Kidney (tissue), 14 donors: ENCODE results near the gene TBC1D5. TPM values are rescaled to one million over a fixed set of nuclear protein-coding genes. Genes with fewer than 3 reads are reported as not detected.

ENCODE experiments used
- DNase-seq, 5 donors: peaks; one replicate each; pipeline ENCODE4 v3.0.0-alpha.2; 2013 to 2020
- FAIRE-seq: peaks from 2 replicates; lab custom pipeline; 2012; peaks lifted over from hg19 to GRCh38; lab: Jason Lieb, UNC
- H3K27ac ChIP-seq, 2 donors: one replicate each; pipeline ENCODE4 v1.7.0; 2013; ENCODE audit warnings: low read depth in 2 of 2, low read length in 2 of 2, inconsistent platforms in 1 of 2
- H3K27me3 ChIP-seq: one replicate; pipeline ENCODE4 v1.7.1; 2013; ENCODE audit warnings: low read length, inconsistent platforms; ENCODE audit not compliant: control insufficient read depth, insufficient read depth
- H3K36me3 ChIP-seq, 3 donors: one replicate each; pipeline versions ENCODE4 v1.7.0 to v1.7.1; 2013; ENCODE audit warnings: low read length in 3 of 3, control low read depth in 1 of 3, inconsistent platforms in 1 of 3; ENCODE audit not compliant: insufficient read depth in 3 of 3, control insufficient read depth in 2 of 3
- H3K4me1 ChIP-seq, 3 donors: one replicate each; pipeline versions ENCODE4 v1.7.0 to v1.7.1; 2013; ENCODE audit warnings: low read length in 3 of 3, inconsistent platforms in 1 of 3, low read depth in 1 of 3; ENCODE audit not compliant: control insufficient read depth in 2 of 3, insufficient read depth in 2 of 3
- H3K4me3 ChIP-seq, 3 donors: one replicate each; pipeline versions ENCODE4 v1.7.0 to v1.8.1; 2013; ENCODE audit warnings: low read length in 3 of 3, control low read depth in 1 of 3, inconsistent platforms in 1 of 3
- H3K9ac ChIP-seq, 3 donors: one replicate each; pipeline versions ENCODE4 v1.7.0 to v1.7.1; 2013; ENCODE audit warnings: low read length in 3 of 3, control low read depth in 1 of 3, inconsistent platforms in 1 of 3
- H3K9me3 ChIP-seq, 3 donors: one replicate each; pipeline versions ENCODE4 v1.7.0 to v1.7.1; 2013; ENCODE audit warnings: low read length in 3 of 3, control low read depth in 1 of 3, inconsistent platforms in 1 of 3; ENCODE audit not compliant: control insufficient read depth in 2 of 3, insufficient read depth in 1 of 3
- intact Hi-C: fragments of 100-400 bp; cut with DNase I; formaldehyde crosslinking; loops from one replicate; pipeline ENCODE4 v1.11.1; 2022
- polyA plus RNA-seq: library from polyadenylated mRNA; stranded (reverse); fragments of 350-450 nt; fragmentation: Illumina TruSeq; extraction: RNeasy Lipid Tissue Mini Kit (QIAGEN cat#74804); gene quantifications from one replicate; pipeline ENCODE4 v1.2.3, GENCODE V29; 2014; ENCODE audit warnings: low read depth, low replicate concordance; ENCODE audit not compliant: insufficient read depth
- total RNA-seq: library from RNA; stranded (reverse); fragmentation: NEBNext Ultra II Directional; extraction: Animal tissue kit (Norgen Biotek cat#: 25700); gene quantifications from one replicate; pipeline ENCODE4 v1.2.1, GENCODE V29; 2021
- TF ChIP-seq, protein P1 (sequence below): IDR thresholded peaks from 3 replicates; pipeline ENCODE4 v1.5.1; 2012; ENCODE audit warnings: mild to moderate bottlenecking, moderate library complexity, borderline replicate concordance; ENCODE audit not compliant: insufficient read depth; ENCODE audit errors: extremely low read depth
- donor health status: control.
- donor health status: control.
- donor health status: control.
- donor health status: control.
- donor health status: control.
- donor health status: DM: yes; HTN: yes; CAD: no.
- donor health status: Normal renal cell carcinoma (clear cell type).

TBC1D5 gene
- total and polyA plus RNA-seq, 2 donors from 2014 or later = 9.7 to 77.7 TPM

DNA sequence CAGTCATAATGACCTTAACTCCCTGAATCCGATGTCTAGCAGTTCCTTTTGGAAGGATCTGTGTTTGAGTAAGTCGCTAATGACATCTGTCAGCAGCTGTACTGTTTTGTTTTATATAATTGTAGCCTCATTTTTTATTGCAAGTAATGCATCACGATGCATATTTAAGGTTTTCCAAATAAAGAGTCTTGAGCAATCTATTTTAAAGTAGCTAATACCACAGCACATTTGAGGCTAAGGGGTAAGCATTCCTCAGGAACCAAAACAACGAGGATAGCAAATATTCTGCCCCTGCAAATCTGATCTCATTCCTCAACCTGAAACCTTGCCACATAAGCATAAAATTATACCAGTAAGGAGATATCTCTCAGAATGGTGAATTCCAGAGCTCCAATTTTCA is 98.7 kb downstream of the TBC1D5 start:
- TF ChIP-seq, protein P1, sequence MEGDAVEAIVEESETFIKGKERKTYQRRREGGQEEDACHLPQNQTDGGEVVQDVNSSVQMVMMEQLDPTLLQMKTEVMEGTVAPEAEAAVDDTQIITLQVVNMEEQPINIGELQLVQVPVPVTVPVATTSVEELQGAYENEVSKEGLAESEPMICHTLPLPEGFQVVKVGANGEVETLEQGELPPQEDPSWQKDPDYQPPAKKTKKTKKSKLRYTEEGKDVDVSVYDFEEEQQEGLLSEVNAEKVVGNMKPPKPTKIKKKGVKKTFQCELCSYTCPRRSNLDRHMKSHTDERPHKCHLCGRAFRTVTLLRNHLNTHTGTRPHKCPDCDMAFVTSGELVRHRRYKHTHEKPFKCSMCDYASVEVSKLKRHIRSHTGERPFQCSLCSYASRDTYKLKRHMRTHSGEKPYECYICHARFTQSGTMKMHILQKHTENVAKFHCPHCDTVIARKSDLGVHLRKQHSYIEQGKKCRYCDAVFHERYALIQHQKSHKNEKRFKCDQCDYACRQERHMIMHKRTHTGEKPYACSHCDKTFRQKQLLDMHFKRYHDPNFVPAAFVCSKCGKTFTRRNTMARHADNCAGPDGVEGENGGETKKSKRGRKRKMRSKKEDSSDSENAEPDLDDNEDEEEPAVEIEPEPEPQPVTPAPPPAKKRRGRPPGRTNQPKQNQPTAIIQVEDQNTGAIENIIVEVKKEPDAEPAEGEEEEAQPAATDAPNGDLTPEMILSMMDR = no peak
- no peaks in the 10 kb centered on the region for H3K9me3 ChIP-seq
- H3K27ac ChIP-seq = no peak overlapping the region
- DNase-seq = no peak
- H3K4me1 ChIP-seq = peaks cover 0 to 2% (median 0%) of the 10 kb centered on the region in 3 donors
- H3K36me3 ChIP-seq = no peaks in the 10 kb centered on the region
- H3K9ac ChIP-seq = no peak overlapping the region
- H3K4me3 ChIP-seq = no peak overlapping the region
- intact Hi-C loops = no loop called here
- FAIRE-seq = no peak
- no peaks in the 10 kb centered on the region for H3K27me3 ChIP-seq

DNA sequence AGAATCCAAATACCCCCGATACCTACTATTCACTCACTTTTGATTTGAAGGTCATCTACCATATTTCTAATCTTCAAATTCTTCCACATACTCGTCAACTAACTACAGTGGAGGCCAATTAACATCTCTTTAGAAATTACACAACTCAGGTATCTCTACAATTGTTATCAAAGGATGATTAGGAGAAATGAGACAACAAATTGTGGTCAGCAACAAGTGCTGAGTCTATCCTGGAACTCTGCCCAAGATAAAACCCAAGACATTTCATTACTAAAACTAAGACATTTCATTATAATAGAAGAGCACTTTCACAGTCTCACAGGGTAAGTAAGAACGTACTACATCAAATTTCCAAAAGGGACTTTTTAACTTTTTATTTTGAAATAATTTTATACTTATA is 100.0 kb downstream of the TBC1D5 start:
- intact Hi-C loops = no loop called here
- Histone ChIP-seq H3K9ac (no peak overlapping the region), H3K36me3 (no peaks in the 10 kb centered on the region), H3K4me1 (peaks cover 0 to 2% (median 0%) of the 10 kb centered on the region in 3 donors), H3K9me3 (no peaks in the 10 kb centered on the region), H3K27ac (no peak overlapping the region), H3K27me3 (no peaks in the 10 kb centered on the region), H3K4me3 (no peak overlapping the region)
- TF ChIP-seq, protein P1 = no peak
- DNase-seq (no peak), FAIRE-seq (no peak)

DNA sequence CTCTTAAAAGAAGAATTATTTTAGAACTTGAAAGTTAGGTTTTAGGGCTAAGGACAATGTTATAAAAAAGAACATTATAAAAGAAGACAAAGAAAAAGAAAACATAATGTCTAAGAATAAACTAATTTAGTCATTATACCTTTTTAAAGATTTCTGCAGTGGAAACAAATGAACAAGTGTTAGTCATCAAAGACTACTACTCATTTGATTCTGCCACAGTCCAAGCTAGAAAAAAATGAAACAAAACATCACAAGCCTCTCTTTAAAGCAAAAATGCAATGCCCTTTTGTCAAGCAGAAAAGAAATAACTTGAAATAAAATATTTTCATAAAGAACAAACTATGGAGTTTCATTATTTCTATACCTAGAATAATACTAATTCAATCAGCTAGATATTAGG is 102.0 kb downstream of the TBC1D5 start:
- DNase-seq (no peak), FAIRE-seq (no peak)
- Histone ChIP-seq H3K9ac (no peak overlapping the region), H3K9me3 (no peaks in the 10 kb centered on the region), H3K27me3 (no peaks in the 10 kb centered on the region), H3K36me3 (no peaks in the 10 kb centered on the region), H3K4me1 (peaks cover 0 to 2% (median 0%) of the 10 kb centered on the region in 3 donors), H3K27ac (no peak overlapping the region), H3K4me3 (no peak overlapping the region)
- TF ChIP-seq, protein P1 = no peak
- intact Hi-C loops = no loop called here

DNA sequence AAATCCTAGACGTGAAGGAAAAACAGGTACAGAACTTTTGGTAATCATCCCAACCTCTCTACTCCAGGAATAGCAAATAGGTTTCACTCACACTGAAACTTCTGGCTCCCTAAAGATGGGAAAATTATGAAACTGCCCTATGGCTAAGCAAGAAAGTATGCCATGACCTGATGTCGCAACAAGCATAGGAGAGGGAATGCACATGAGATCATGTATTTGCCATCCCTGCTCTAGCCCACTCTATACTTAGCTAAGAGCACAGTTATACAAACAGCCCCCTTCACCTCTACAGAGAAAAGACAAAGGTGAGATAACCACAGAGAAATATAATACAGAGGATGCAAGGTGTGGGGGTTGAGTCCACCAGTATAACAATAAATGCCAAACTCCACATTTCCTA is 102.7 kb downstream of the TBC1D5 start:
- H3K27me3 ChIP-seq = no peaks in the 10 kb centered on the region
- no peaks in the 10 kb centered on the region for H3K4me1 ChIP-seq
- no peak overlapping the region for H3K27ac ChIP-seq
- H3K9ac ChIP-seq = no peak overlapping the region
- no peaks in the 10 kb centered on the region for H3K36me3 ChIP-seq
- no peak overlapping the region for H3K4me3 ChIP-seq
- TF ChIP-seq, protein P1 = no peak
- FAIRE-seq (no peak), DNase-seq (no peak)
- no peaks in the 10 kb centered on the region for H3K9me3 ChIP-seq
- intact Hi-C loops = no loop called here
